OCI-LY1 (cell line): ENCODE results near the gene DOCK3.

ENCODE experiments used
- EZH2 ChIP-seq: fragments of 200-600 bp; sonication (generic), shearing (Covaris generic); IDR thresholded peaks from 2 replicates; pipeline ENCODE4 v1.8.0; 2017; ENCODE audit warnings: borderline replicate concordance, mixed run types, mild to moderate bottlenecking, antibody characterized with exemption, low read length, moderate library complexity, mixed read lengths
- TF ChIP-seq, protein P1 (sequence below): fragments of 200-600 bp; sonication (generic), shearing (Covaris generic); IDR thresholded peaks from 2 replicates; pipeline ENCODE4 v1.5.1; 2017; ENCODE audit warnings: mild to moderate bottlenecking, antibody characterized with exemption, low read length, moderate library complexity, mixed read lengths

DNA sequence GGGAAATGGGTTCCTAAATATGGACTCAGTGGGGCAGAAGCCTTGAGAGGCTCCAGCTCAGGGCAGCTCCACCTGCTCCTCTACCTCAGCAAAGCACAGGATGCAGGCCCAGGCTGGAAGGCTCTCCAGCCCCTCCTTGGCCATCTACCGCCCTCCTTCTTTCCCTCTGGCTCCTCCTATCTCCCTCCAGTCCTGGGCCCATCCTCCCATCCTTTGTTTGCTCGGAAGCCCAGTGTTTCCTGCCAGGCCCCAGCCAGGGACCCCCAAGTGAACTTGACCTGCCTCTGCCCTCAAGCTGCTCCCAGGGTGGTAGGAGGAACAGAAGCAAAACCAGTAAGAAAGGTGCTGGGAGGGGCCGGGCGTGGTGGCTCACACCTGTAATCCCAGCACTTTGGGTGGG, 37.7 kb upstream of the DOCK3 start:
- TF ChIP-seq, protein P1, sequence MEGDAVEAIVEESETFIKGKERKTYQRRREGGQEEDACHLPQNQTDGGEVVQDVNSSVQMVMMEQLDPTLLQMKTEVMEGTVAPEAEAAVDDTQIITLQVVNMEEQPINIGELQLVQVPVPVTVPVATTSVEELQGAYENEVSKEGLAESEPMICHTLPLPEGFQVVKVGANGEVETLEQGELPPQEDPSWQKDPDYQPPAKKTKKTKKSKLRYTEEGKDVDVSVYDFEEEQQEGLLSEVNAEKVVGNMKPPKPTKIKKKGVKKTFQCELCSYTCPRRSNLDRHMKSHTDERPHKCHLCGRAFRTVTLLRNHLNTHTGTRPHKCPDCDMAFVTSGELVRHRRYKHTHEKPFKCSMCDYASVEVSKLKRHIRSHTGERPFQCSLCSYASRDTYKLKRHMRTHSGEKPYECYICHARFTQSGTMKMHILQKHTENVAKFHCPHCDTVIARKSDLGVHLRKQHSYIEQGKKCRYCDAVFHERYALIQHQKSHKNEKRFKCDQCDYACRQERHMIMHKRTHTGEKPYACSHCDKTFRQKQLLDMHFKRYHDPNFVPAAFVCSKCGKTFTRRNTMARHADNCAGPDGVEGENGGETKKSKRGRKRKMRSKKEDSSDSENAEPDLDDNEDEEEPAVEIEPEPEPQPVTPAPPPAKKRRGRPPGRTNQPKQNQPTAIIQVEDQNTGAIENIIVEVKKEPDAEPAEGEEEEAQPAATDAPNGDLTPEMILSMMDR: no peak
- TF ChIP-seq EZH2: no peak
